Caco-2 (cell line): ENCODE data around the gene TEAD1. TPM values are rescaled to one million over a fixed set of nuclear protein-coding genes. Genes with fewer than 3 reads are reported as not detected.

Experiments
- BruUV-seq: library from RNA; stranded (reverse); fragments of 400-500 nt; replicated peaks from 2 replicates; lab custom pipeline; 2021; lab: Mats Ljungman, UMichigan
- CTCF ChIA-PET: fragments of 300-600 bp; sonication (Branson Sonifier 250); formaldehyde crosslinking; loops from one replicate; lab custom pipeline; 2022; ENCODE audit warnings: antibody characterized with exemption; lab: Charles Lee
- POLR2A ChIA-PET: fragments of 300-600 bp; sonication (Branson Sonifier 250); formaldehyde crosslinking; loops from one replicate; lab custom pipeline; 2022; ENCODE audit warnings: antibody characterized with exemption; lab: Charles Lee
- DNase-seq, 2 experiments: peaks; one replicate each; pipeline versions ENCODE4 v3.0.0 to v3.0.0-alpha.2; 2020 to 2022
- H3K27me3 ChIP-seq: replicated peaks from 2 replicates; pipeline ENCODE4 v1.6.0; 2011; ENCODE audit warnings: low read length; ENCODE audit not compliant: control insufficient read depth, insufficient read depth
- H3K36me3 ChIP-seq: 2 replicates; pipeline ENCODE4 v1.5.1; 2011; ENCODE audit warnings: low read length; ENCODE audit not compliant: control insufficient read depth, insufficient read depth
- H3K4me1 ChIP-seq: fragments of 250-450 bp; sonication (Bioruptor Pico); 2 replicates; pipeline ENCODE4 v1.5.1; 2020; ENCODE audit warnings: mild to moderate bottlenecking
- H3K4me3 ChIP-seq: 2 replicates; pipeline ENCODE4 v1.5.1; 2011; ENCODE audit warnings: low read depth, mild to moderate bottlenecking, control low read depth, low read length
- H3K9me3 ChIP-seq: fragments of 250-450 bp; sonication (Bioruptor Pico); 2 replicates; pipeline ENCODE4 v1.5.1; 2020; ENCODE audit warnings: mild to moderate bottlenecking, moderate library complexity
- H3K27ac Mint-ChIP-seq: one replicate; pipeline ENCODE4 v1.8.0; 2022; ENCODE audit warnings: mixed read lengths; ENCODE audit not compliant: unreplicated experiment
- H3K27me3 Mint-ChIP-seq: one replicate; pipeline ENCODE4 v1.8.0; 2022; ENCODE audit warnings: mixed read lengths; ENCODE audit not compliant: insufficient read depth, unreplicated experiment
- H3K36me3 Mint-ChIP-seq: one replicate; pipeline ENCODE4 v1.8.0; 2022; ENCODE audit warnings: mild to moderate bottlenecking, mixed read lengths; ENCODE audit not compliant: insufficient read depth, unreplicated experiment
- H3K4me1 Mint-ChIP-seq: one replicate; pipeline ENCODE4 v1.8.0; 2022; ENCODE audit warnings: low read depth, mixed read lengths; ENCODE audit not compliant: unreplicated experiment
- H3K4me3 Mint-ChIP-seq: one replicate; pipeline ENCODE4 v1.8.0; 2022; ENCODE audit warnings: mild to moderate bottlenecking, moderate library complexity, mixed read lengths; ENCODE audit not compliant: unreplicated experiment
- H3K9me3 Mint-ChIP-seq: one replicate; pipeline ENCODE4 v1.8.0; 2022; ENCODE audit warnings: mixed read lengths; ENCODE audit not compliant: unreplicated experiment
- CTCF ChIP-seq, 2 experiments: fragments of 200-600 bp in 1 of 2; IDR thresholded peaks; 1 replicate in 1 of 2; 2 replicates in 1 of 2; pipeline versions ENCODE4 v1.5.1 to v1.8.0; 2011 to 2022; ENCODE audit warnings: antibody characterized with exemption in 1 of 2, control low read depth in 1 of 2, inconsistent platforms in 1 of 2, low read depth in 1 of 2, low read length in 1 of 2, mild to moderate bottlenecking in 1 of 2, moderate library complexity in 1 of 2; ENCODE audit not compliant: insufficient read depth in 1 of 2, severe bottlenecking in 1 of 2, unreplicated experiment in 1 of 2
- intact Hi-C: fragments of 100-400 bp; cut with micrococcal nuclease; formaldehyde crosslinking; loops from one replicate; pipeline ENCODE4 v1.10.0; 2022; ENCODE audit not compliant: unreplicated experiment
- total RNA-seq: library from RNA; stranded (reverse); gene quantifications from 2 replicates; pipeline ENCODE4 v1.2.3, GENCODE V29; 2022

The TEAD1 gene
- total RNA-seq, 1 experiment from 2014 or later = 144 TPM

- no peak for DNase-seq
- H3K4me3 ChIP-seq = no peak overlapping the region
- no peak for TF ChIP-seq CTCF (IDR thresholded peaks at IDR 0.05; ENCODE audit: insufficient read depth in 1 of 2, low read depth in 1 of 2, low read length in 1 of 2, severe bottlenecking in 1 of 2, unreplicated experiment in 1 of 2)
- H3K9me3 ChIP-seq = no peaks in the 10 kb centered on the region
- no peak overlapping the region for H3K4me3 Mint-ChIP-seq
- peaks cover 36% of the 10 kb centered on the region for H3K4me1 Mint-ChIP-seq
- no TSS peak for BruUV-seq
- CTCF ChIA-PET = no interaction called here
- POLR2A ChIA-PET = no interaction called here
- intact Hi-C loops = no loop called here
- no peaks in the 10 kb centered on the region for H3K36me3 ChIP-seq
- no peaks in the 10 kb centered on the region for H3K27me3 Mint-ChIP-seq
- H3K27me3 ChIP-seq = no peaks in the 10 kb centered on the region
- H3K4me1 ChIP-seq = peaks cover 4% of the 10 kb centered on the region; the same call in 1 of the 2 replicates
- H3K36me3 Mint-ChIP-seq = peaks cover 15% of the 10 kb centered on the region
- no peaks in the 10 kb centered on the region for H3K9me3 Mint-ChIP-seq
- H3K27ac Mint-ChIP-seq = no peak overlapping the region
These were observed 76.0 kb downstream of the TEAD1 start for GRCh38 chr11:12750181-12750580.

- H3K27ac Mint-ChIP-seq = no peak overlapping the region
- BruUV-seq = no TSS peak
- H3K9me3 Mint-ChIP-seq = no peaks in the 10 kb centered on the region
These were observed 78.8 kb downstream of the TEAD1 start for GRCh38 chr11:12752868-12753524.

GRCh38 chr11:12754021-12754420 lies 79.8 kb downstream of the TEAD1 start:
- Histone ChIP-seq H3K9me3 (no peaks in the 10 kb centered on the region), H3K4me3 (no peak overlapping the region), H3K27me3 (no peaks in the 10 kb centered on the region), H3K36me3 (no peaks in the 10 kb centered on the region), H3K4me1 (peaks cover 13% of the 10 kb centered on the region)
- Mint-ChIP-seq H3K9me3 (no peaks in the 10 kb centered on the region), H3K4me1 (peaks cover 50% of the 10 kb centered on the region), H3K27me3 (no peaks in the 10 kb centered on the region), H3K4me3 (no peak overlapping the region), H3K36me3 (peaks cover 29% of the 10 kb centered on the region), H3K27ac (peak overlapping the region; percentile 45)
- ChIA-PET POLR2A (no interaction called here), CTCF (no interaction called here)
- no peak for DNase-seq
- no TSS peak for BruUV-seq
- intact Hi-C loops = no loop called here
- no peak for TF ChIP-seq CTCF (IDR thresholded peaks at IDR 0.05; ENCODE audit: insufficient read depth in 1 of 2, low read depth in 1 of 2, low read length in 1 of 2, severe bottlenecking in 1 of 2, unreplicated experiment in 1 of 2)

More at GRCh38 chr11:12752868-12753524, 78.8 kb downstream of the TEAD1 start:
- H3K4me3 Mint-ChIP-seq = no peak overlapping the region
- CTCF ChIA-PET = no interaction called here
- TF ChIP-seq CTCF (IDR thresholded peaks at IDR 0.05; ENCODE audit: insufficient read depth in 1 of 2, low read depth in 1 of 2, low read length in 1 of 2, severe bottlenecking in 1 of 2, unreplicated experiment in 1 of 2) = no peak
- Histone ChIP-seq H3K4me3 (no peak overlapping the region), H3K36me3 (no peaks in the 10 kb centered on the region), H3K4me1 (peaks cover 13% of the 10 kb centered on the region), H3K27me3 (no peaks in the 10 kb centered on the region), H3K9me3 (no peaks in the 10 kb centered on the region)
- peaks cover 58% of the 10 kb centered on the region for H3K4me1 Mint-ChIP-seq
- intact Hi-C loops = no loop called here
- H3K36me3 Mint-ChIP-seq = peaks cover 29% of the 10 kb centered on the region
- H3K27me3 Mint-ChIP-seq = no peaks in the 10 kb centered on the region
- POLR2A ChIA-PET = interaction anchor here (0.6 kb wide), 1 partner anchor 711 kb away, joined by 4 read pairs; no protein-coding TSS in a partner anchor
- no peak for DNase-seq
